Measurements from ENCODE around the gene VPS37B.
"Not testable (repeated sequence)": the region's sequence is repeated elsewhere in the genome, so short reads cannot be mapped to it uniquely, and the experiment has no call there.

Gene VPS37B

DNA sequence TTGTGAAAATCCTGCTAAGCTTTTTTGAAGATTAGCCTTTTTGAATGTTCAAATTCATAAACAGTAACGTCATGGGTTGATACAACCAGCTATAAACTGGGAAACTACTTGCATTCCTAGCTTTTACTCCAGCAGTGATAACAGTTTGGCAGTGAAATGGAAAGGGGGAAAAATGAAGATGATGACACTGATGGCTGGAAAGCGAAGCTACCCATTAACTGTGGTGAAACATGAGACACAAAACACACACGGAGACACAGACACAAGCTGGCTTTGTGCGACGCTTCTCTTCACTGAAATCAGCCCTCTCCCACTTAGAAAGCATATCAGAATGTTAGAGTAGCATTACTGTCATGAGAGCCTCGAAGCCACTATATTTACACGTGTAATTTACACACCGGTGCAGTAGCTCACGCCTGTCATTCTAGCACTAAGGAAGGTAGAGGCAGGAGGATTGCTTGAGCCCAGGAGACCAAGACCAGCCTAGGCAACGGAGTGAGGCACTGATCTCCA, 15.7 kb downstream of the VPS37B start:
- no peak for DNase-seq

DNA sequence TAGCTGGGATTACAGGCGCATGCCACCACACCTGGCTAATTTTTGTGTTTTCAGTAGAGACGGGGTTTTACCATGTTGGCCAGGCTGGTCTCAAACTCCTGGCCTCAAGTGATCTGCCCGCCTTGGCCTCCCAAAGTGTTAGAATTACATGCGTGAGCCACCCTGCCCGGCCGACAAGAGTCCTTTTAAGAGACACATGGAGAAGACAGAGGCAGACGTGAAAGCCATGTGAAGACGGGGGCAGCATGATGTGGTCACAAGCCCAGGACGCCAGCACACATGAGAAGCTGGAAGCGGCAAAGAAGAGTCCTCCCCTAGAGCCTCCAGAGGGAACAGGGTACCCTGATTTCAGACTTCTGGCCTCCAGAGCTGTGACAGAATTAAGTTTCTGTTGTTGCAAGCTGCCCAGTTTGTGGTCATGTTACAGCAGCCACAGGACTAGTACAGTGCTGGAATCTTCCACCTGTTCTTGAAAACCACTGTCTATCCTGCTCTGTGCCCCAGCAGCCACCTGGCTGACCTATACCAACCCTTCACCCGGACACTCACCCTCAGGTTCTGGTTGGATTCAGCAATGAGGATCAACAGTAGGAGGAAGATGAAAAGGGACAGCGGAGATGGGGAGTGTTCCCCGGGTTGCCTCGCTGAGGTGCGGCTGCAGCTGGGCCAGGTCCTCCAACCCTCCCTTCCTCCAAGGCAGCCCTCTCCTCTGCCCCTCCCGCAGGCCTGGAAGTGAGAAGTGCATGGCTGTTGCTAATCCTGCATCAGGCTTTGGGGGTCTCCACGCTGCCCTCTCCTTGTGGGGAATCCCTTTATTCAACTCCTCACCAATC, 16.9 kb downstream of the VPS37B start:
- DNase-seq: no peak

GRCh38 chr12:122876731-122877130, 19.2 kb downstream of the VPS37B start:
- no peak for DNase-seq

GRCh38 chr12:122876281-122876680, 19.6 kb downstream of the VPS37B start:
- DNase-seq: not testable (repeated sequence)

GRCh38 chr12:122875590-122876220, 20.2 kb downstream of the VPS37B start:
- DNase-seq: no peak

DNA sequence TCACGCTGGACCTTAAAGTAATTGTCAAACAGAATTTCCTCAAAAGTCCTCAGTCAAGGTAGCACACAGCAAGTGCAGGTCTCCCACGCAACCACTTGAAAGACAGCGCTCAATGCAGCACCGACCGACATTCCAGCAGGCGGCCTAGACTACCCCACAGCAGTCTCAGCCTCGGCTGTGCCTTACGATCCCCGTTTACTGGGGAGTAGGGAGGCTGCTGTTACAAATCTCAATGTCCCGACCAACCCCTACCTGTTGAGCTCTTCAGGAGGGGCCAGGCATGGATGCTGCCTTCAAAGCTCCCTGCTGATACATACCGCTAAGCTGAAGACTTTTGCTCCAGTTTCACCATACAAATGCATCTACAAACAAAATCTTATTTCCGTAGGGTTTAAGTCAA, 21.8 kb downstream of the VPS37B start:
- DNase-seq: no peak

DNA sequence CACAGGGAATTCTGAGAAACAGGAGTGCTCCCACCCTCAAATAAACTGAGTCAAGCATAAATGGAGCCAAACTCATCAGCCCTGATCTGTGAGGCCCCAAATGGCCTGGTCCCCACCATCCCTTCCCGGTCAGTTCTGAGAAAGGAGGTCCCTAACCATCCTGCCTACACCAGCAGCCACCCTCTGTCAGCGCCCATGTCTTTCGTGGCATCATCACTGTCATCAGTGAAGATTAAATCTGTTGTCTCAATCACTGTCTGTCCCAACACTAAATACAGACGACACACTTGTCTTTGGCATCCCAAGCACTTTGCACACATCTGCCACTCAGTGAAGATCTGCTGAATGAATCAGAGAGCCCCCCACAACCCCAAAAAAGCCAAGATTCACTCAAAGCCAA, 22.4 kb downstream of the VPS37B start:
- DNase-seq: no peak

GRCh38 chr12:122872815-122873361, 23.0 kb downstream of the VPS37B start:
- no peak for DNase-seq

DNA sequence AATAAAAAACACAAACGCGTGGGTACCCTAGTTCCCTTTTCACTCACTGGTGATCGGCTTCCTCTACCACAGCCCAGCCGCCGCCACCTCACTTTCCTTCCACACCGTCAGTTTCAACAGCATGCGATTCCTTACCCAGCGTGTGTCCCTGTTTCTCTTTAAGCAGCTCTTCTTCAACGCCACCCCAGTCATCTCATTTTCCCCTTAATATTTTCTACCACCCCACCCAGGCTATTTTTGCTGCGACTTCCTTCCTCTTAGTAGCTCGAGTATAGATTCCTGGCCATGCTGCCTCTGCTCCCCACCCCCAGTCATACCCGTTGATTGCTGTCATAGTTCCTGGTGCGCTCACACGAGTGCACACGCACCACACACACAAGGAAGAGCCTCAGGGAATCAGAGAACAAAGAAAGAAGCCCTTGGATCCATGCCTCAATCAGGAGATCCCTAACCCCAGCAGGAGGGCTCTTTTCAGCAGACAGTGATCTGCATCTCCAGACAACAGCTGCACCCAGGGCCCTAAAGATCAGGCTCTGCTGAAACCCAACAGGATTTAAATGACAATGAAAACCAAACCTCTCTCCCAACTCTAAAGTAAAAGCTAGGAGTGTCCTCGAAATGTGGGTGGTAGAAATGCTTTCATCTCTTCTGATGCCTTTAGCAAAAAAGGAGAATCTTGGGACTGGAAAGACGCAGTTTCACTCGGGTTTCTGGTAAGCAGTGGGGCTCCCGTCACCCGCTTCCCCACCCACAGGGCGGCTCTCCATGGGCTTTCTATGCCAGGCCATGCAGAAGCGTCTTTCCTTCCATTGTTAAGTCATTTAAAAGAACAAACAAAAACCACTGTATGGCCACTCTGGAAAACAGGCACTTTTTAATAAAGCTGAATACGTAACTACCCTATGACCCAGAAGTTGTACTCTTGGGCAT, 23.8 kb downstream of the VPS37B start:
- DNase-seq: peak; percentile 24

DNA sequence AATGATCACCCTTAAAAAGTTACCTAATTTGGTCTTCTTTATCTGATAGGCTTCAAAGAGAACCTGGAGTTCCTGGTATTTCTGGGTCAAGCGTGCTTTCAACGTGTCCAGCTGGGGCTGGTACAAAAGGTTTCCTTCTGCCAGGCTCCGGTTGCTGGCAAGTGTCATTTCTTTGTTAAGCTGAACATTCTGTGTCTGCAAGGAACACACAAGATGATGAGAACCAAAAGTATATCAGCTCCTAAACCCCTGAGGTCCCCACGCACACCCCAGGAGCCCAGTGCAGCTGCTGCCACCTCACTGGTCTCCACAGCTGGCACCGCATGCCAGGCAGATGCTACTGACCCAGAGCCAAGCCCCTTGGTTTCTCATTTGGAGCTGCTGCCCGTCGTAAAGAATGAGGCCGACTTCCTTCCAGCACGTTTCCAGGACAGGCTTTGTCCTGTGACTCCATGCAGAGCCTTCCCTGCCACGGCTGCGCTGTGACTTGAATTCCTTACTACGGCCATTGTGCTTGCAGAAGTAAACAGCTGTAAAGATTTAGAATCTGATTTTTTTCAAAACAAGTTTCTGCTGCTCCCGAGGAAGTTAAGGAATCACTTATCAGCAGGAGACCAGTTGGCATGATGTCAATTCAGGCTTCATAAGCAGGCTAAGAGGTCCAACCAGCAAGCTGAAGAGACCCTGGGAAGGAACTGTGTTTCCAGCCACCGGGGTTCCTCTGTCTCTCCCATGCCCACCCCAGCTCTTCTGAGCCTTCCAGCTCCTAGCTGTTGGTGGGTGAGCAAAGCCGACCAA, 24.9 kb downstream of the VPS37B start:
- no peak for DNase-seq

- DNase-seq: no peak
These were observed 25.6 kb downstream of the VPS37B start for GRCh38 chr12:122870163-122870842.

DNA sequence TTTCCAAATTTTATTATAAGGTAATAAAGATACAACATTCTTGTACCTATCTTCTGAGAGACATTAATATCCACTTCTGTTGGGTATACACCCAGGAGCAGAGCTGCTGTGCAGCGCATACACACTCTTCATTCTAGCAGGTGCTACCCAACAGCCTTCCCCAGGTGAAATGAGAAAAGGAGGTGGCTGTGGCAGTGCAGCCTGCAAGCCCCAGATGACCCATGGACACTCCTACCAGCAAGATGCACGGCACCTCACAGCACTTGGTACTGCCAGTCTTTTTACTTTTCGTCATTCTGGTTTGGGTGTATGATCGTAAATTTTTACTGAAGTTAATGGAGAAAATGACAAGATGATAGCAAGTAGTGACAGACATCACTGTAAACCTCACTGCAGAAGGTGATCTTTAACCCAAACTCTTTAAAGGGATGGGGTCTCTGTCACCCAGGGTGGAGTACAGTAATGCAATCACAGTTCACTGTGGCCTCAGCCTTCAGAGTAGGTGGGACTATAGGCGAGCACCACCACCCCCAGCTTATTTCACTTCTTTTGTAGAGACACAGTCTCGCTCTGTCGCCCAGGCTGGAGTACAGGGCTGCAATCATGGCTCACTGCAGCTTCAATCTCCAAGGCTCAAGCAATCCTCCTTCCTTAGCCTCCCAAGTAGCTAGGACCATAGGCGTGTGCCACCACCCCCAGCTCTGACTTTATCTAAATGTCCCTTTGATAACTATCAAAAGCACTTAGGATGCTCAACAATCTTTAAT, 26.5 kb downstream of the VPS37B start:
- DNase-seq: no peak

DNA sequence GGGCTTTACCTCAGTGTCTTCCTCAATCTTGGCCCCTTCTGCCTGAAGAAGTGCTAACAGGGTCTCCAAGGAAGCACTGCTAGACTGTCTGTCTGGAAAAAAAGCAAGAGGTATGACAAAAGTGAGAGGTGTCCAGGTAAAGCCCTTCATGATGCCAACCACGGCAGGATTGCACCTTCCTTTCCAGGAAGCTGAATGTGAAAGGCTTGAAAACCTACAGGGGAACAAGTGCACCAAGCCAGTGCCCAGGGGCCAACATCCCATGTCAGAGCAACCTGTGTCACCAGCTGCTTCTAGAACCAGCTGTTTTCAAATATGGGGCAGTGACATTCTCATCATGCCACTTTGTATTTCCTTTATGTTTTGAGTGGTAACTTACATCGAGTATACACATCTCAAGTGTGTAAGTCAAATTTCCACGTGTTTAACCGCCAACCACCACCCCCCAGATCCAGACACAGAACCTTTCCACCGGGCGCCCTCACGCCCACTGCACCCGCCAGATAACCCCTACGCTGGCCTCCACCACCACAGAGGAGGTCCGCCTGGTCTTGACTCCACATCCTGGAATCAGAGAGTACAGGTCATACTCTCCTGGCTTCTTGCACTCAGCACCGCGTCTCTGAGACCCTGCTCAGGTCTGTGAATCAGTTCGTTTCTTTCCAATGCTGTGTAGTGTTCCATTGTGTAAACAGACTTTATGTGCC, 27.3 kb downstream of the VPS37B start:
- DNase-seq: no peak

DNA sequence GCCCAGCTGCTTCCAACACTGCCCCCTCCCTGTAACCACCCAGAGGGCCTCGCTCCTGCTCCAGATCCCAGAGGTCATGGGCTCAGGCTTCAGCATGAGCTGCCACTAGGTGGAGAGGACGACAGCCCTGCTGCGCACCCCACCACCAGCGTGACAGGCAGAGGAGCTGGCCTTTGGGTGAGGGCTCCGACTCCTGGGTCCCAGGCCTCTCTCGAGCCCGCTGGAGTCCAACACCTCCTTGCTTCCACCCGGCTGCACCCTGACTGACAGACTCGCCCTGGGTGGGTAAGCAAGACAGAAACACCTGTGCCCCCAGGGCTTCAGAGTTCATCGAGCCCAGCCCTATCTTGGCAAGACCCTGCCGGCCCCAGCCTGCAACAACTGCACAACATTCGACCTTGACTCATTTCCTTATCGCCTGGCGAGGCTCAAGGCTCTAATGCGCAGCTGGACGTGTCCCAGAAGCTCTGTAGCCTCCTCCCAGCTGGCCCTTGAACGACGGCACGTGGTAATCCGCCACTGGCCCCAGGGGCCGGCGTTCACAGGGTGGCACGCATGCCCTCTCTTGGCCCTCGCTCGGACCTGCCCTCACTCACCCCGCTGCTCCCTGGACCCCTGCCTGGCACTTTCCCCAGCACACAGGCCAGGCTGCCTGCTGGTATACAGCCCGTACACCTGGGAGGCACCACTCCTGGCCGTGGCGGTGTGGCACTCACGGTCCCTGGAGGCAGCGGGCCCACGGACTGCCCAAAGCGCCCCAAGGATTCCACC, 28.0 kb downstream of the VPS37B start:
- DNase-seq: no peak

DNA sequence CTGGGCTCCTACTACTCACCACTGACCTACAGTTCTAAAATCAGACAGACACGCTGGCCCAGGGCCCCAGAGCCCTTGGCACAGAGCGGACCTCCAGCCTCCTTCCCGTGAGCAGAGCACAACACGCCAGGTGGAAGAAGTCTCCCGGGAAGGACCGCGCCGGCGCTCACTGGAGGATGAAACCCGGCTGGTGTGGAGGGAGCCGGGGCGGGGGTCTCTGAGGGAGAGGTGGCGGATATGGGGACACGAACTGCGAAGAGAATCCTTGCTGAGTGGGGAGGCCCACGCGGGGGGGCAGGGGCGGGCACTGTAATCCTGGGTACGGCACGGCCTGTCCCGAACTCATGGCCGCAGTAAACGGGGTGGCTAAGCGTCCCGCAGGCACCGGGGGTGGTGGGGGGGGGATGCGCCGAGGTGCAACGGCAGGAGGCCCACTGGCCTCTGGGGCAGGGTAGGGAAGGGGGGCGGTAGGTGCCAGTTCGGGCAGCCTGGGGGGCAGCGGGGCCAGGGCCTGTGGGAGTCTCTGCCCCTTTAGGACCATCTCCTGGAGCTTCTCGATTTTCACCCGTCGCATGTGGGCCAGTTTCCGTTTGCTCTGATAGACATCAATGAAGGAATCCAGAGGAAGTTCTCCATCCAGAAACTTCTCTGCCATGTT, 28.8 kb downstream of the VPS37B start:
- no peak for DNase-seq

- no peak for DNase-seq
These were observed 29.5 kb downstream of the VPS37B start for GRCh38 chr12:122866379-122866778.

- DNase-seq: no peak
These were observed 30.4 kb downstream of the VPS37B start for GRCh38 chr12:122865268-122866231.
